ENCODE results near the gene MEIOC.
"Not testable (repeated sequence)": the region's sequence is repeated elsewhere in the genome, so short reads cannot be mapped to it uniquely, and the experiment has no call there.

Gene MEIOC

DNA sequence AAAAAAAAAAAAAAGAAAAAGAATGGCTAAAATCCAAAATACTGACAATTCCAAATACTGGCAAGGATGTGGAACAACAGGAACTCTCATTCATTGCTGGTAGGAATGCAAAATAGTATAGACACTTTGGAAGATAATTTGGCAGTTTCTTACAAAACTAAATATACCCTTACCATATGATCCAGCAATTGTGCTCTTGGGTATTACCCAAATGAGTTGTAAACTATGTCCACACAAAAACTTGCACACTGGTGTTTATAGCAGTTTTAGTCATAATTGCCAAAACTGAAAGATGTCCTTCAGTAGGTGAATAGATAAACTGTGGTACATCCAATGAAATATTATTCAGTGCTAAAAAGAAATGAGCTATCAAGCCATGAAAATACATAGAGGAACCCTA lies 8.5 kb upstream of the MEIOC start:
- DNase-seq (ENCODE audit: low read depth): no peak

DNA sequence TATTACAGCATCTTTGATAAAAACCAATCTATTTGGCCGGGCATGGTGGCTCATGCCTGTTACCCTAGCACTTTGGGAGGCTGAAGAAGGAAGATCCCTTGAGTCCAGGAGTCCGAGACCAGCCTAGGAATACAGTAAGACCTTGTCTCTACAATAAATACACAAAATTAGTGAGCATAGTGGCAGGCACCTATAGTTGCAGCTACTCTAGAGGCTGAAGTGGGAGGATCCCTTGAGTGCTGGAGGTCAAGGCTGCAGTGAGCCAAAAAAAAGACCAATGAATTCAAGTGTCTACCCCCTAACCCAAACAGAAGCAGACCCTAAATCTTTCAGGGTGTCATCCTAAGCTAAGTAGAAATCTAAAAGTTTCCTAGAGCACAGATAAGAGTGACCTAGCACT lies 7.3 kb upstream of the MEIOC start:
- no peak for DNase-seq (ENCODE audit: low read depth)

DNA sequence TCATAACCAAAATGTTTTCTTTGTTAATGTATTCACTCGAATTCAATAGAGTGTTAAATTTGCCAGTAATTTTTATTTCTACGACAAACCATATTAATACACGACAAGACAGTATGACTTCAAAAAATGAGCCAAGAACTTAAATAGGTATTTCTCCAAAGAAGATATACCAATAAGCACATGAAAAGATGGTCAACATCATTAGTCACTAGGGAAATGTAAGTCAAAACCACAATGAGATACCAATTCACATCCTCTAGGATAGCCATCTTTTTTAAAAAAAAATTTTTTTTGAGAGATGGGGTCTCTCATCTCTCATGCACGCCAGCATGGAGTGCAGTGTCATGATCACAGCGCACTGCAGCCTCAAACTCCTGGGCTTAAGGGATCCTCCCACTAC lies 5.0 kb upstream of the MEIOC start:
- no peak for DNase-seq (ENCODE audit: low read depth)

DNA sequence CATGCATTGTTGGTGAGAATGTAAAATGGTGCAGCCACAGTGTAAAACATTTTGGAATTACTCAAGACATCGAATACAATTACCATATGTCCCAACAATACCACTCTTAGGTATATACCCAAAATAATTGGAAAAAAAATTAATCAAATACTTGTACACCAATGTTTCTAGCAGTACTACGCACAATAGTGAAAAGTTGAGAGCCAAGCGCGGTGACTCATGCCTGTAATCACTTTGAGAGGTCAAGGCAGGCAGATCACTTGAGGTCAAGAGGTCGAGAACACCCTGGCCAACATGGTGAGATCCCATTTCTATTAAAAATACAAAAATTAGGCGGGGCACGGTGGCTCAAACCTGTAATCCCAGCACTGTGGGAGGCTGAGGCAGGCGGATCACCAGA lies 3.5 kb upstream of the MEIOC start:
- no peak for DNase-seq (ENCODE audit: low read depth)

DNA sequence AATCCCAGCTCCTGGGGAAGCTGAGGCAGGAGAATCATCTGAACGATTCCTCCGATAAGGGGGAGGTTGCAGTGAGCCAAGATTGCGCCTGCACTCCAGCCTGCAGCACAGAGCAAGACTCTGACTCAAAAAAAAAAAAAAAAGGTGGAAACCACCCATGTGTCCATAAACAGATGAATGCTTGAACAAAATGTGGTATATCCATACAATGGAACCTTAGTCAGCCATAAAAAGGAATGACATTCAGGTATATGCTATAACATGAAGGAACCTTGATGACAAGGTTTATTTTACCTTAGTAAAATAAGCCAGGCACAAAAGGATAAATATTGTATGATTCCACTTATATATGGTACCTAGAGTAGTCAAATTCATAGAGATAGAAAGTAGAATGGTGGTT lies 2.9 kb upstream of the MEIOC start:
- no peak for DNase-seq (ENCODE audit: low read depth)

DNA sequence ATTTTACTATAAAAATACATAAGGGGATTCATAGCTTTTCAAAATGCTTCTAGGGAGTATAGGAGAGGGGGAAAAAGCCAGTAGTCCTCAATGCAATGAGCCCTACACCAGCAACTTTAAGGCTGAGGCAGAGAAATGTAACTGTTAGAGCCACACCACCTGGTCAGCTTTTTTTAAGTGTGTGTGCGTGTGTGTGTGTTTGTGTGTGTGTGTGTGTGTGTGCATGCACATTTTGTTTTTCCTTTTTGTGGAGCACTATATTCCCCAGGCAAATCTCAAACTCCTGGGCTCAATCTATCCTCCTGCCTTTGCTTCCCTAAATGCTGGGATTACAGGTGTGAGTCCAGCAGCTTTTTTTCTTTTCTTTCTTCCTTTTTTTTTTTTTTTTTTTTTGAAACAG lies 2.3 kb upstream of the MEIOC start:
- no peak for DNase-seq (ENCODE audit: low read depth)

DNA sequence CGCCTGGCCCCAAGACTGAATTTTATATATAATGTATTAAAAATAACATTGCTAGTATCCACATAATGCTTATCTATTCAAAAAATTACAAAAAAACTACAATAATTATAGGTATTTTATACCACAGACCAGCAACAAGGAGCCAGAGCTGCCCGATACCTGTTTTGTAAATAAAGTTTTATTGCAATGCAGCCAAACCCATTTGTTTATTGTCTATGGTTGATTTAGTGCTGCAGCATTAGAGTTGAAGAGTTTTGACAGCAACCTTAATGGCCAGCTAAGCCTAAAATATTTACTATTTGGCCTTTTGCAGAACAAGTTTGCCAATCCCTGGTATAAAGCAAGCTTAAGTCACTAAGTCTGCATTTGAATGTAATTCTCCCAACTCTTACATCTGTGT lies 5.6 kb downstream of the MEIOC start:
- DNase-seq (ENCODE audit: low read depth): no peak

DNA sequence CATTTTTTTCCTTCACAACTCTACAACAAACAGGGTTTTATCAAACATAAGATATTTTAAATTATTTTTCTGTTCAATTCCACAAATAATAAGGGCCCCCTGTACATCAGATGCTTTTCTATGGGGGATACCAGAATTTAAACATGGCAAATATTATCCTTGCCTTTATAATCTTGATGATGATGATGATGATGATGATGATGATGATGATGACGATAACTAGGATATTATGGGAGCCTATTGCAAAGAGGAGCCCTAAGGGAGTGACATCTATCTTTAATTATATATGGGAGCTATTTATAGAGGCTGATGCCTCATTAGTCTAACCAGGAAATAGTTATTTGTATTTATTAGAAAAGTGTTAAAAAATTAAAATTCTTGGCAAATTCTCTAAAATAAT lies 6.8 kb downstream of the MEIOC start:
- DNase-seq (ENCODE audit: low read depth): no peak

DNA sequence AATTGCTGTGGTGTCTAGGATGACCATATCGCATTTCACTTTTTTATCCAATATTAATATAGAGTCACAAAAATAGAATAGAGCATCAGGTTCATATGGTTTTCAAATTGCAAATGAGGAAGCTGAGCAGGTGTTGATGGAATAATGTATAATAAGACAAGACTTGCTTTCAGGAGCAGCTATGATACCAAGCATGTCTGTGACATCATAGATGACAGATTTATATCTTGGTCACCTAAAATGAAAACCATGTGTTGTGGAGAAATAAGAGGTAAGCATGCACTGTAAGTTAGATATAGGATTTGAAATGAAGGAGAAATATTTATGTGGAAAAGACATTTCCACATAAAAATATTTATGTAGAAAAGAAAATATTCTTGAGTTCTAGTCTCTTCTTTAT lies 8.6 kb downstream of the MEIOC start:
- DNase-seq (ENCODE audit: low read depth): no peak

DNA sequence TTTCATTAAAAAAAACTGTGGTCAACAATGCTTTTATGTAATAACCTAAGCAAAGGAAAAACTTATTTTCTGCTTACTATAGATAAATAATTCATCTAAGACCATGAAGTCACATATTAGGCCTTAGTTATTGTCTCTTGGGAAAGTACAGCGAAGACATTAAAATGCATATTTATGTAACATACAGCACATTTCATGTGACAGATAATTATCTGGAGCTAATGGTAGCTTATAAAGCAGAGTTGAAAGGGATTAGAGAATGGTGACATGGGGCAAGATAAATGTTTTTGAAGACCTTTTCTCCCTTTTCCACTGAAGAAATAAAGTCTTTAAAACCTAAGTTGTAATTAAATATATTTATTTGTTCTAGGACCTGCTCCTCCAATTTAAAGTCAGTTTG lies 9.7 kb downstream of the MEIOC start:
- no peak for DNase-seq (ENCODE audit: low read depth)

DNA sequence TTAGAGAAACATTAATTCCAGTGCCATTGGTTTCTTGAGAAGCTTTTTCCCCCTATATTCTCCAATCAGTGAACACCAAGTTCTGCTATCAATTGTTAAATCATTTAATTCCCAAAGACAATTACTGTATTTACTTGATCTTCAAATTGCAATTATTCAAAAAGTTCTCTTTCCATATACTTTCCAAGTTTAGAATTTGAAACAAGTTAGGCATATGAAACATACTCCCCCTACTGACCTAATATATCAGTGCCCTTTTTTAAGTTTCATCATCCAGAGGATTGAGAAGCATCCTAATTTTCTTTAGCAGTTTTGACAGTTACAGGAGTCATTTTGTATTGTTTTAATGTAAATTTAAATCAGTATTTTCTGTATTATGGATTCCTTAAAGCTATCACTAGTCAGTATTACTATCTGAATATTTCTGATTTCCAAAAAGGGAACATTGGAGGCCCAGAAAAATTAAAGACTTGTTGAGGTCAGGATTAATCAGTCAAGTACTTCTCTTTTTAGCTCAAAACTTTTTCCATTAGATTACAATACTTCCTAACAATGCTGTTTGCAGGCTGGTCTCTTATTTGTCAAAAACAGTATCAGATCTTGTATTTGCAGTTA lies 16.3 kb downstream of the MEIOC start:
- no peak for DNase-seq (ENCODE audit: low read depth)

DNA sequence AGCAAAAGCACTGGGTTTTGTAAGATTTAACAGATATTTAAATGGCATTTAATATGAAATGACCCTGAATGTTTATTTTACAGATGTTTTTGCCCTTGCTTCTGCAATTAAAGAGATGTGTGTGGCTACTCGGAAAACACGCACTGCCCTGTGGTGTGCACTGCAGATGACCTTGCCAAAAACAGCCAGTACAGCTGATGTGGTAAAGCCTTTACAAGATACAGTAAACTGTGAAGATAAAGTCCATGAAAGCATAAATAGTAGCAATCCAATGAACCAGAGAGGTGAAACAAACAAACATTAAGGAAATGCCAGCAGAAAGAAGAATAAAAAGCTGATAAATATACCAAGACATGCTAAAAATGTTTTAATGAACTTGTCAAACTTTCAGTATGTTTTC lies 17.6 kb downstream of the MEIOC start:
- DNase-seq (ENCODE audit: low read depth): no peak

DNA sequence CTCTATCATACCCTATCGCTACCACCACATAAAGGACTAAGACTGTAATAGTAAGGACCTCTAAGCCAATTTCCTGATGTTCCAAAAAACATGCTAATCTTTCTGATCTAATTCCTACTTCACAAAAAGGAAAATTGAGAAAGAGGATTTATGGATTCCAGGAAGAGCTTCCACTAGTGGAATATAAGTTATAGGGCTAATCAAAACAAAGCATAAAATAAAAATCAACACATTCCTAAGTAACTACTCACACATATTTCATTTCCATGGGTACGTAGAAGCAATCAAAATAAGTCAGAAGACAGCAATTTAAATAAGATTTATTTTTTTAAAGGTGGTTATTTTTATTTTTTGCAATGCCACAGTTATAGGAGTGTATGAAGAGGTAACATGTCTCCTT lies 20.9 kb downstream of the MEIOC start:
- no peak for DNase-seq (ENCODE audit: low read depth)

DNA sequence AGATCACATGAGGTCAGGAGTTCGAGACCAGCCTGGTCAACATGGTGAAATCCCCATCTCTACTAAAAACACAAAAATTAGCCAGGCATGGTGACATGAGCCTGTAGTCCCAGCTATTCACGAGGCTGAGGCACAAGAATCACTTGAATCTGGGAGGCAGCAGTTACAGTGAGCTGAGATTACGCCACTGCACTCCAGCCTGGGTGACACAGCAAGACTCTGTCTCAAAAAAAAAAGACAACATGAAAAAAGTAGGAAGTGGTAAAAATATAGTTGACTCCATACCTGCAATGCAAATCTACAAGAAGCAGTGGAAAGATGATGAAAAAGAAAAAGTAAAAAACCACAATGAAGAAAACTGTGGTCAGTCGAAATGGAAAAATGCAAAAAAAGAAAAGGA lies 27.0 kb downstream of the MEIOC start:
- not testable (repeated sequence) for DNase-seq (ENCODE audit: low read depth)

DNA sequence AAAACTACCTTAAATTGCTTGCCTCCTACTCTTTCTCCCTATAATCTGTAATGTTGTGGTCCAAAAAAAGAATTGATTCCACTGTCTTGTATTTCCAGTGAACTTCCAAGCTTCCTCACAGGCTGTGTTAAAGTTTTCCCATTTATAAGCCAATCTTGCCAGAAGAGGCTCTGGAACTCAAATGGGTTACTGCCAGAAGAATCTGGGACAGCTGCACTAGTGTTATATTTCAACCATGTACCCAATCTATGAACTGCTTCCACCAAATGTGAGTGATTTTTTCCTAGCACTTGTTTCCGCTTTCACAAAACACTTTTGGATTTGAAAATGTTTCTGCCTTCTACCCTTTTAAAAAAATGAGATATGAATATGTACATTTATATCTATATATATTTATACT lies 31.5 kb downstream of the MEIOC start:
- DNase-seq (ENCODE audit: low read depth): no peak

DNA sequence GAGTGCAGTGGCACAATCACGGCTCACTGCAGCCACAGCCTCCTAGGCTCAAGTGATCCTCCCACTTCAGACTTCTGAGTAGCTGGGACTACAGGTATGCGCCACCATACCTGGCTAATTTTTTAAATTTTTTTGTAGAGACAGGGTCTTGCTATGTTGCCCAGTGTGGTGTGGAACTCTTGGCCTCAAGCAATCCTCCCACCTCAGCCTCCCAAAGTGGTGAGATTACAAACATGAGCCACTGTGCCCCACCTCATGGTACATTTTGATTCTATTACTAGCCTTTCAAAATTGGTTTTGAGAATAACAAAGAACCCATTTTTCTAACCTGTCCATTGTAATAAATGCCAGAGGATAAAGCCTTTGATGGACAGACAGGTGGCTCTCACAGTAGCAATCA lies 31.9 kb downstream of the MEIOC start:
- DNase-seq (ENCODE audit: low read depth): no peak

DNA sequence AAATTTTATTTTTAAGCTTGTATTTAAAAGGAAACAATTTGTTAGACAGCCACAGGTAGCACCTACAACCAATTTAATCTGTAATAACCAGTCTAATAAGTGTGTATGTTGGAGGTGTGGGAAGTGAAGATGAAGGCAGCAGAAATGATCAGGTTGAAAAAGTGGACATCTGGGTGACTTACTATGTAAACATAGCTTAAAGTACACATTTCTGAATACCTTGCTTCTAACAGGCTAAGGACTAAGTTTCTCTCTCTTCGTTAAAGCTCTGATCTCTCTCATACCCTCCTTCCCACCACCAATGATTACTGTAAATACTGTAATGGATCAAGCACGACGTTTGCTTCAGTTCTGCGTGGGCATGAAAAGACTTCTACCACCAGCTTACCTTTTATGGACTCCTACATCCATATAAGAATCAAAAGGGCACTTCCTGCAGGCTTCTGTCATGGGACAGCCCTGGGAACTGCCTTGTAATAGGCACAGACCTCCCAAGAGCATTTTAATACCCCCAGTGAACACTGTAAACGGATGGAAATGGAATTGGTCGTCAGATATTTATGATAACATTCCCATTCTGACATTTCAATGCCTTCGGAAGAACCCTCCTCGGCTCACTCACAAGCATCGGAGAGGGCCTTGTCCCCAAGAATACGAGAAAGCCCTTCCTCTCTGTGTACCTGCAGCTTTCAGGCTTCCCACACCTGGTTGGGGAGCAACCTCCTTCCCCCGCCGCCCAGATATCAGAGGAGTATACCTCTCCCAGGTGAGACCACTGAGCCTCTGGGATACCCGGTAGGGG lies 32.6 kb downstream of the MEIOC start:
- no peak for DNase-seq (ENCODE audit: low read depth)

DNA sequence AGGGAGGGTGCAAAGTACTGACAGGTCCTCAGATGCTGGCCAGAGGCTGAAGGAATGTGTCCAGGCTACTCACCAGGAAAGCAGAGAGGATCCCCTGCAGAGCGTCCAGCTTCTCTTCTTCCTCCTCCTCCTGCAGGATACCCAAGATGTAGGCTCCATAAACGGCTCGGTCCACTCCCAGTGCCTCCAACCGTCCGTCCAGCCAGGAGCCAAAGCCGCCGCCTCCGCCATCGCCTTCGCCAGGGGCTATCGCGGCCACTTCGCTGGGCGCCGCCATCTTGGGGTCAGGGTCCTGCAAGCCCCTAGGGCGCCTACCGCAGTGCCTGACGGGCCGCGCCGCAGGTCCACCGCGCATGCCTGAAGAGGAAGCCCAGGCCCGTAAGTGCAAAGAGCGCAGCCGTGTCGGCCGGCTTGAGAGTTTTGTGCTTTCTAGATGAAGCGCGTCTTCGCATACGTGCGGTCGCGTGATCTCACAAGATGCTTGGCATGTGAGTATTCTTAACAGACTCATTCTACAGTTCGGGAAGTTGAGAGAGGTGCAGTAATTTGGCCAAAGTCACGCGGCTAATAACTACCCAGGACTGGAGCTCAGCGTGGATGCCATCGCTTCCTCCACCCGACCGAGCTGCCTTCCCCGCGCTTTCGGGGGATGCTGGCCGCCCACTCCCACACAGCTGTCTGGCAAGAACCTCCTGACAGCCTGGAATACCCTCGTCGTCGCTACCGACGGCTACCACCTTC lies 33.4 kb downstream of the MEIOC start, which contains the start of gene CCDC43:
CCDC43 (minus strand) TSS at position 300 of the 741 bp plus-strand sequence; CDS start at position 277, 23 bp downstream.
- peak; percentile 84 for DNase-seq (ENCODE audit: low read depth)

DNA sequence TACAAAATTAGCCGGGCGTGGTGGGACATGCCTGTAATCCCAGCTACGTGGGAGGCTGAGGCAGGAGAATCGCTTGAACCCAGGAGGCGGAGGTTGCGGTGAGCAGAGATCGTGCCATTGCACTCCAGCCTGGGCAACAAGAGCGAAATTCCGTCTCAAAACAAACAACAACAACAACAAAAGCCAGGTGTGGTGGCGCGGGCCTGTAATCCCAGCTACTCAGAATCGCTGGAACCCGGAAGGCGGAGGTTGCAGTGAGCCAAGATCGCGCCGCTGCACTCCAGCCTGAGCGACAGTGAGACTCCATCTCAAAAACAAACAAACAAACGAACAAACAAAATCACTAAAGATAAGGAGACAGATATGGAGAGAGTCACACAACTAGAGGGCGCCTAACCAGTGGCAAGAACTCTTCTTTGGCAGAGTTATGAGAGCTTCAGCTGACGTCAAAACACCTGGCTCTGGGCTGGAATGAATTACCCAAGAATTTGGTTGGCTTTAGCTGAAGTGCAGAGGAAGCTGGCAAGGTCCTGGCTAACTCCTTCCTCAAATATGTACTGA lies 34.6 kb downstream of the MEIOC start:
- not testable (repeated sequence) for DNase-seq (ENCODE audit: low read depth)

DNA sequence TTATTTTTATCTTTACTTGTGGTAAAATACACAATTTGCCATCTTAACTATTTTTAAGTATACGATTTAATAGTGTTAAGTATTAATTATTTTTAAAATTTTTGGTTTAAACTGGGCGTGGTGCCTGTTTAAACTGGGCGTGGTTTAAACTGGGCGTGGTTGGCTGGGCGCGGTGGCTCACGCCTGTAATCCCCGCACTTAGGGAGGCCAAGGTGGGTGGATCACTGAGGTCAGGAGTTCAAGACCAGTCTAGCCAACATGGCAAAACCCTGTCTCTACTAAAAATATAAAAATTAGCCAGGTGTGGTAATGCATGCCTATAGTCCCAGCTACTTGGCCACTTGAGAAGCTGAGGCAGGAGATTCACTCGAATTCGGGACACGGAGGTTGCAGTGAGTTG lies 37.3 kb downstream of the MEIOC start:
- DNase-seq (ENCODE audit: low read depth): no peak

DNA sequence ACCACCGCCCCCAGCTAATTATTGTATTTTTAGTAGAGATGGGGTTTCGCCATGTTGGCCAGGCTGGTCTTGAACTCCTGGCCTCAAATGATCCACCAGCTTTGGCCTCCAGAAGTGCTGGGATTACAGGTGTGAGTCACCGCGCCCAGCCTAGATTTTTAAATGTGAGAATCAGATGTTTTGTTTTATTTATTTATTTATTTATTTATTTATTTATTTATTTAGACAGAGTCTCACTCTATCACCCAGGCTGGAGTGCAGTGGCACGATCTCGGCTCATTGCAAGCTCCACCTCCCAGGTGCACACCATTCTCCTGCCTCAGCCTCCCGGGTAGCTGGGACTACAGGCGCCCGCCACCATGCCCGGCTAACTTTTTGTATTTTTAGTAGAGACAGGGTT lies 44.0 kb downstream of the MEIOC start:
- DNase-seq (ENCODE audit: low read depth): not testable (repeated sequence)

DNA sequence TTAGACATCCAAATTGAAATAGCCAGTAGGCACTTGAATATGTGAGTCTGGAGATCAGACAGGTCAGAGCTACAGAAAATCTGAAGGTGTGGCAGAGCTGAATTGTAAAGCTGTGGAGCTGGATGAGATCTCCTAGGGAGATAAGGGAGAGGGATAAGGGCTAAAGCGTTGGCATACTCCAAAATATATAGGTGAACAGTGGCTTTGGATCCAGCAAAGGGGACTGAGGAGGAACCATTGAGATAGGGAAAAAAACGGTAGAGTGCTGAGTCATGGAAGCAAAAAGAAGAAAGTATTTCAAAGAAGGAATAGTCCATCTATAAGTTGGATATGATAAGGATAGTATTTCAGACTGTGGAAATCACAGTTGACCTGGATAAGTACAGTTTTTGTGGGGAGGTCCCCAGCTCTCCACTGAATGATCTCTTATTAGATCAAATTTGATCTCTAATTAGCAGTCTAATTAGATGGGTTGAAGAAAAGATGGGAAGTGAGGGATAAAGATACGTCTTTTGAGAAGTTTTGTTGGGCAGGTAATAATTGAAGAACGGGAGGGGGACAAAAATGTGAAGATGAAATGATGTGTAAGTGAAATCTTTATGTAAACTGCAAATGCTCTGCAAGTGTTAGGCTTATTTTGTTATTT lies 51.6 kb downstream of the MEIOC start:
- no peak for DNase-seq (ENCODE audit: low read depth)
